Astrocyte (in vitro differentiated cells and primary cell): ENCODE measurements around the gene SCRN2. TPM values are rescaled to one million over a fixed set of nuclear protein-coding genes. Genes with fewer than 3 reads are reported as not detected.

Source experiments
- DNase-seq: peaks from one replicate; pipeline ENCODE4 v3.0.0-alpha.2; 2010; ENCODE audit warnings: low read depth
- FAIRE-seq: peaks from 2 replicates; lab custom pipeline; 2011; peaks lifted over from hg19 to GRCh38; lab: Jason Lieb, UNC
- H2AFZ ChIP-seq: 2 replicates; pipeline ENCODE4 v1.6.0; 2012; ENCODE audit warnings: low read depth, low read length, inconsistent platforms
- H3K27ac ChIP-seq: 2 replicates; pipeline ENCODE4 v1.5.1; 2011; ENCODE audit warnings: low read depth, low read length, inconsistent platforms
- H3K27me3 ChIP-seq: 2 replicates; pipeline ENCODE4 v1.6.0; 2011; ENCODE audit warnings: low read length, inconsistent platforms; ENCODE audit not compliant: insufficient read depth
- H3K36me3 ChIP-seq: 2 replicates; pipeline ENCODE4 v1.5.1; 2011; ENCODE audit warnings: low read length, inconsistent platforms; ENCODE audit not compliant: insufficient read depth
- H3K4me1 ChIP-seq: 2 replicates; pipeline ENCODE4 v1.5.1; 2011; ENCODE audit warnings: low read length, inconsistent platforms; ENCODE audit not compliant: insufficient read depth
- H3K4me2 ChIP-seq: 2 replicates; pipeline ENCODE4 v1.6.0; 2012; ENCODE audit warnings: low read length, inconsistent platforms
- H3K4me3 ChIP-seq: 2 replicates; pipeline ENCODE4 v1.5.1; 2011; ENCODE audit warnings: low read depth, mild to moderate bottlenecking, low read length, inconsistent platforms; ENCODE audit not compliant: insufficient read depth
- H3K79me2 ChIP-seq: 2 replicates; pipeline ENCODE4 v1.6.0; 2012; ENCODE audit warnings: mild to moderate bottlenecking, low read length, inconsistent platforms; ENCODE audit not compliant: insufficient read depth
- H3K9ac ChIP-seq: 2 replicates; pipeline ENCODE4 v1.6.0; 2012; ENCODE audit warnings: mild to moderate bottlenecking, low read length, inconsistent platforms
- H3K9me3 ChIP-seq: 2 replicates; pipeline ENCODE4 v1.5.1; 2012; ENCODE audit warnings: low read depth, mild to moderate bottlenecking, low read length, inconsistent platforms; ENCODE audit not compliant: insufficient read depth
- H4K20me1 ChIP-seq: 2 replicates; pipeline ENCODE4 v1.6.0; 2012; ENCODE audit warnings: low read length, inconsistent platforms; ENCODE audit not compliant: insufficient read depth
- H3K27ac Mint-ChIP-seq: one replicate; pipeline ENCODE4 v1.8.0; 2021; ENCODE audit warnings: mild to moderate bottlenecking, mixed read lengths; ENCODE audit not compliant: unreplicated experiment
- H3K27me3 Mint-ChIP-seq: one replicate; pipeline ENCODE4 v1.8.0; 2021; ENCODE audit warnings: low read depth, mixed read lengths; ENCODE audit not compliant: unreplicated experiment
- H3K36me3 Mint-ChIP-seq: one replicate; pipeline ENCODE4 v1.8.0; 2021; ENCODE audit warnings: low read depth, mixed read lengths; ENCODE audit not compliant: unreplicated experiment
- H3K4me1 Mint-ChIP-seq: one replicate; pipeline ENCODE4 v1.8.0; 2021; ENCODE audit warnings: low read depth, mixed read lengths; ENCODE audit not compliant: unreplicated experiment
- H3K4me3 Mint-ChIP-seq: one replicate; pipeline ENCODE4 v1.8.0; 2021; ENCODE audit warnings: mild to moderate bottlenecking, moderate library complexity, mixed read lengths; ENCODE audit not compliant: unreplicated experiment
- H3K9me3 Mint-ChIP-seq: one replicate; pipeline ENCODE4 v1.8.0; 2021; ENCODE audit warnings: mild to moderate bottlenecking, mixed read lengths; ENCODE audit not compliant: unreplicated experiment
- EZH2 ChIP-seq: IDR thresholded peaks from 2 replicates; pipeline ENCODE4 v1.6.1; 2012; ENCODE audit warnings: mild to moderate bottlenecking, low read length, inconsistent platforms; ENCODE audit not compliant: insufficient read depth
- total RNA-seq: library from RNA; stranded (reverse); gene quantifications from 2 replicates; pipeline ENCODE4 v1.2.1, GENCODE V29; 2021
- TF ChIP-seq, protein P1 (sequence below): IDR thresholded peaks from 2 replicates; pipeline ENCODE4 v1.5.1; 2011; ENCODE audit warnings: low read depth, mild to moderate bottlenecking, inconsistent platforms, low read length, moderate library complexity; ENCODE audit not compliant: insufficient read depth

Gene SCRN2
- total RNA-seq, 1 donor from 2014 or later, result 17.5 TPM

DNA sequence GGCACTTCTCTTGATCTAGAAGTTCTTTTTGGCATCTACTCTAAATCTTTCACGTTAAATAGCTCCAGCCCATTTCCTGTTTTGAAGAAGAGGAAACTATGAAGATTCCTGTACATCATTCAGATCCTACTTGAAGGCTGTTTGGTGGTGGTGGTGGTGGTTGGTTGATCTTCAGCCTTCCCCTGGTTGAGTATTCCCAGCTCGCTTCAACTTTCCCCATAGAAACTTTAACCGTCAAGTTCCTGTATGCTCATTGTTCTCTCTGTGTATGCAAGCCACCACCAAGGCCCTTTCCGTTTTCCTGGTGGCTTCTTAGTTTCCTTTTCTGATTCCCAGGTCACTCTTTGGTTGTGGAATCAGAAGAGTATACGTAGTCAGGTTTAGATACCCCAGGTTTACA, 6.3 kb downstream of the SCRN2 start:
- H3K27me3 ChIP-seq, result no peaks in the 10 kb centered on the region
- H3K27ac Mint-ChIP-seq, result no peak overlapping the region
- no peaks in the 10 kb centered on the region for H3K9me3 ChIP-seq
- no peak overlapping the region for H2AFZ ChIP-seq
- H3K4me1 Mint-ChIP-seq, result peaks cover 16% of the 10 kb centered on the region
- H3K4me2 ChIP-seq, result no peak overlapping the region
- H4K20me1 ChIP-seq, result no peaks in the 10 kb centered on the region
- H3K36me3 ChIP-seq, result no peaks in the 10 kb centered on the region
- H3K36me3 Mint-ChIP-seq, result peaks cover 23% of the 10 kb centered on the region
- no peak for FAIRE-seq
- H3K27ac ChIP-seq, result no peak overlapping the region
- H3K4me3 Mint-ChIP-seq, result no peak overlapping the region
- DNase-seq, result no peak
- peaks cover 14% of the 10 kb centered on the region for H3K79me2 ChIP-seq
- peaks cover 26% of the 10 kb centered on the region for H3K4me1 ChIP-seq
- no peak for TF ChIP-seq EZH2
- TF ChIP-seq, protein P1, sequence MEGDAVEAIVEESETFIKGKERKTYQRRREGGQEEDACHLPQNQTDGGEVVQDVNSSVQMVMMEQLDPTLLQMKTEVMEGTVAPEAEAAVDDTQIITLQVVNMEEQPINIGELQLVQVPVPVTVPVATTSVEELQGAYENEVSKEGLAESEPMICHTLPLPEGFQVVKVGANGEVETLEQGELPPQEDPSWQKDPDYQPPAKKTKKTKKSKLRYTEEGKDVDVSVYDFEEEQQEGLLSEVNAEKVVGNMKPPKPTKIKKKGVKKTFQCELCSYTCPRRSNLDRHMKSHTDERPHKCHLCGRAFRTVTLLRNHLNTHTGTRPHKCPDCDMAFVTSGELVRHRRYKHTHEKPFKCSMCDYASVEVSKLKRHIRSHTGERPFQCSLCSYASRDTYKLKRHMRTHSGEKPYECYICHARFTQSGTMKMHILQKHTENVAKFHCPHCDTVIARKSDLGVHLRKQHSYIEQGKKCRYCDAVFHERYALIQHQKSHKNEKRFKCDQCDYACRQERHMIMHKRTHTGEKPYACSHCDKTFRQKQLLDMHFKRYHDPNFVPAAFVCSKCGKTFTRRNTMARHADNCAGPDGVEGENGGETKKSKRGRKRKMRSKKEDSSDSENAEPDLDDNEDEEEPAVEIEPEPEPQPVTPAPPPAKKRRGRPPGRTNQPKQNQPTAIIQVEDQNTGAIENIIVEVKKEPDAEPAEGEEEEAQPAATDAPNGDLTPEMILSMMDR, result no peak
- H3K27me3 Mint-ChIP-seq, result no peaks in the 10 kb centered on the region
- H3K9me3 Mint-ChIP-seq, result no peaks in the 10 kb centered on the region
- no peak overlapping the region for H3K4me3 ChIP-seq
- no peak overlapping the region for H3K9ac ChIP-seq

DNA sequence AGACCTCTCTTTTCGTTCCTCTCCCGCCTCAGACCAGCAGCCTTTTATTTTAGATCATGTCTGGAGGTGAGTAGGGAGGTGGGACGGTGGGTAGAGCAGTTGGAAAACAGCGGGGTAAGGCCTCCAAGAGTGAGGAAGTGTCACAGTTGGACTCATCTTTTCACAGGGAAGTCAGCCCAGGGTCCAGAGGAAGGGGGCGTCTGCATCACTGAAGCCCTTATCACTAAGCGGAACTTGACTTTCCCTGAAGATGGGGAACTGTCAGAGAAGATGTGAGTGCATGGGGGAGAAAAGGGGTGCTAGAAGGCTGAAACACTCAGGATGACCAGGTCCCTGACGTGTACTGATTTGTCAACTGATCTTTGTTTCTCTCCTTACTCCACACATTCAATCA, 9.1 kb downstream of the SCRN2 start:
- DNase-seq, result no peak
- Histone ChIP-seq H3K27me3 (no peaks in the 10 kb centered on the region), H3K4me3 (peak overlapping the region; percentile 92), H3K4me1 (peaks cover 12% of the 10 kb centered on the region), H3K36me3 (peaks cover 8% of the 10 kb centered on the region), H3K4me2 (peak overlapping the region; percentile 88), H3K27ac (no peak overlapping the region), H3K79me2 (peaks cover 26% of the 10 kb centered on the region), H2AFZ (peak overlapping the region; percentile 66), H4K20me1 (no peaks in the 10 kb centered on the region), H3K9ac (peak overlapping the region; percentile 87), H3K9me3 (no peaks in the 10 kb centered on the region)
- TF ChIP-seq EZH2, result no peak
- TF ChIP-seq, protein P1, result no peak
- no peak overlapping the region for H3K27ac Mint-ChIP-seq
- no peaks in the 10 kb centered on the region for H3K9me3 Mint-ChIP-seq
- peaks cover 9% of the 10 kb centered on the region for H3K4me1 Mint-ChIP-seq
- peak overlapping the region; percentile 98 for H3K4me3 Mint-ChIP-seq
- FAIRE-seq, result no peak
- peaks cover 24% of the 10 kb centered on the region for H3K36me3 Mint-ChIP-seq
- no peaks in the 10 kb centered on the region for H3K27me3 Mint-ChIP-seq
